Loucy (cell line): Measurements from ENCODE around the gene DOCK10.

Experiments used
- H2AFZ ChIP-seq: fragments of 200-600 bp; sonication (generic); 2 replicates; pipeline ENCODE4 v1.6.0; 2016; ENCODE audit warnings: antibody characterized with exemption, mild to moderate bottlenecking, low read length, moderate library complexity
- H3F3A ChIP-seq: fragments of 200-600 bp; 2 replicates; pipeline ENCODE4 v1.6.0; 2016; ENCODE audit warnings: antibody characterized with exemption, low read depth, mild to moderate bottlenecking
- H3K27me3 ChIP-seq: fragments of 200-600 bp; sonication (generic); 2 replicates; pipeline ENCODE4 v1.6.1; 2014; ENCODE audit warnings: low read length, mild to moderate bottlenecking; ENCODE audit not compliant: insufficient read depth, poor library complexity, severe bottlenecking
- H3K36me3 ChIP-seq: fragments of 200-600 bp; sonication (generic); 2 replicates; pipeline ENCODE4 v1.6.1; 2016; ENCODE audit warnings: low read length; ENCODE audit not compliant: insufficient read depth
- H3K4me1 ChIP-seq: fragments of 200-600 bp; sonication (generic); 2 replicates; pipeline ENCODE4 v1.5.1; 2014; ENCODE audit warnings: low read length, mild to moderate bottlenecking; ENCODE audit not compliant: insufficient read depth, poor library complexity, severe bottlenecking
- H3K4me2 ChIP-seq: fragments of 200-600 bp; sonication (generic); 2 replicates; pipeline ENCODE4 v1.6.0; 2014; ENCODE audit warnings: antibody characterized with exemption, low read length, low read depth, mild to moderate bottlenecking; ENCODE audit not compliant: poor library complexity, severe bottlenecking
- H3K4me3 ChIP-seq: fragments of 200-600 bp; sonication (generic); 2 replicates; pipeline ENCODE4 v1.5.1; 2014; ENCODE audit warnings: low read length, mild to moderate bottlenecking, mixed read lengths; ENCODE audit not compliant: poor library complexity, severe bottlenecking
- H3K79me2 ChIP-seq: fragments of 200-600 bp; sonication (generic); 2 replicates; pipeline ENCODE4 v1.6.1; 2014; ENCODE audit warnings: low read length; ENCODE audit not compliant: insufficient read depth
- H3K9ac ChIP-seq: fragments of 200-600 bp; sonication (generic); 2 replicates; pipeline ENCODE4 v1.6.0; 2014; ENCODE audit warnings: mild to moderate bottlenecking, low read depth, low read length, moderate library complexity; ENCODE audit not compliant: poor library complexity, severe bottlenecking
- H3K9me2 ChIP-seq: fragments of 200-600 bp; sonication (generic); replicated peaks from 2 replicates; pipeline ENCODE4 v1.6.1; 2016; ENCODE audit warnings: low read depth, low read length, mixed read lengths
- H3K9me3 ChIP-seq: fragments of 200-600 bp; sonication (generic); 2 replicates; pipeline ENCODE4 v1.6.1; 2014; ENCODE audit warnings: mild to moderate bottlenecking, antibody characterized with exemption, low read length, low read depth; ENCODE audit not compliant: insufficient read depth
- H4K20me1 ChIP-seq: fragments of 200-600 bp; sonication (generic); 2 replicates; pipeline ENCODE4 v1.6.0; 2014; ENCODE audit warnings: antibody characterized with exemption, low read length, mild to moderate bottlenecking; ENCODE audit not compliant: insufficient read depth, poor library complexity, severe bottlenecking
- EZH2phosphoT487 ChIP-seq: fragments of 200-600 bp; IDR thresholded peaks from 2 replicates; pipeline ENCODE4 v1.6.1; 2018; ENCODE audit warnings: antibody characterized with exemption, mild to moderate bottlenecking, moderate library complexity, borderline replicate concordance
- TF ChIP-seq, protein P1 (sequence below): fragments of 200-600 bp; sonication (generic); conservative IDR thresholded peaks from 2 replicates; pipeline ENCODE4 v1.5.1; 2014; ENCODE audit warnings: mild to moderate bottlenecking, antibody characterized with exemption, low read length

Gene DOCK10

DNA sequence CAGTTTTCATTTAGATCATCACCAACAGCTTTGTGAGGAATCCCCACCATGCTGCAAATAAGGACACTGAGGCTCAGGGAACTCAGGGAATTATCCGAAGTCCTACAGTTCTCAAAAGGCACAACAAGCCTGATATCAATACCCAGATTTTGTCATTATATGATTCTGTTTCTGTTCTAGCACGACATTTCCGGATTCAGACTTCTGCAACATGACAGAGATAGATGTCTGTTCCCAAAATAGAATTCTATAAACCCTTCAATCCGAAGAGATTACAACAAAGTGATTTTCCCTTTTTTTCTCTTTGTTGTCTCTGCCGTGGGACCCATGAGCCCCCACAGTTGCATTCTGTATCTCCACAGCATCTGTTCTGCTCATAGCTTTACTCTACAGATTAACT is 72.0 kb downstream of the DOCK10 start:
- Histone ChIP-seq H3K9me2 (no peaks in the 10 kb centered on the region), H3K4me2 (no peak overlapping the region), H3K9ac (no peak overlapping the region), H2AFZ (no peak overlapping the region), H3K4me3 (no peak overlapping the region), H3K27me3 (no peaks in the 10 kb centered on the region), H3K9me3 (no peaks in the 10 kb centered on the region), H3K79me2 (no peaks in the 10 kb centered on the region), H4K20me1 (no peaks in the 10 kb centered on the region), H3K4me1 (peaks cover 9% of the 10 kb centered on the region), H3K36me3 (no peaks in the 10 kb centered on the region), H3F3A (no peaks in the 10 kb centered on the region)
- TF ChIP-seq EZH2phosphoT487 = no peak
- TF ChIP-seq, protein P1, sequence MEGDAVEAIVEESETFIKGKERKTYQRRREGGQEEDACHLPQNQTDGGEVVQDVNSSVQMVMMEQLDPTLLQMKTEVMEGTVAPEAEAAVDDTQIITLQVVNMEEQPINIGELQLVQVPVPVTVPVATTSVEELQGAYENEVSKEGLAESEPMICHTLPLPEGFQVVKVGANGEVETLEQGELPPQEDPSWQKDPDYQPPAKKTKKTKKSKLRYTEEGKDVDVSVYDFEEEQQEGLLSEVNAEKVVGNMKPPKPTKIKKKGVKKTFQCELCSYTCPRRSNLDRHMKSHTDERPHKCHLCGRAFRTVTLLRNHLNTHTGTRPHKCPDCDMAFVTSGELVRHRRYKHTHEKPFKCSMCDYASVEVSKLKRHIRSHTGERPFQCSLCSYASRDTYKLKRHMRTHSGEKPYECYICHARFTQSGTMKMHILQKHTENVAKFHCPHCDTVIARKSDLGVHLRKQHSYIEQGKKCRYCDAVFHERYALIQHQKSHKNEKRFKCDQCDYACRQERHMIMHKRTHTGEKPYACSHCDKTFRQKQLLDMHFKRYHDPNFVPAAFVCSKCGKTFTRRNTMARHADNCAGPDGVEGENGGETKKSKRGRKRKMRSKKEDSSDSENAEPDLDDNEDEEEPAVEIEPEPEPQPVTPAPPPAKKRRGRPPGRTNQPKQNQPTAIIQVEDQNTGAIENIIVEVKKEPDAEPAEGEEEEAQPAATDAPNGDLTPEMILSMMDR = no peak

DNA sequence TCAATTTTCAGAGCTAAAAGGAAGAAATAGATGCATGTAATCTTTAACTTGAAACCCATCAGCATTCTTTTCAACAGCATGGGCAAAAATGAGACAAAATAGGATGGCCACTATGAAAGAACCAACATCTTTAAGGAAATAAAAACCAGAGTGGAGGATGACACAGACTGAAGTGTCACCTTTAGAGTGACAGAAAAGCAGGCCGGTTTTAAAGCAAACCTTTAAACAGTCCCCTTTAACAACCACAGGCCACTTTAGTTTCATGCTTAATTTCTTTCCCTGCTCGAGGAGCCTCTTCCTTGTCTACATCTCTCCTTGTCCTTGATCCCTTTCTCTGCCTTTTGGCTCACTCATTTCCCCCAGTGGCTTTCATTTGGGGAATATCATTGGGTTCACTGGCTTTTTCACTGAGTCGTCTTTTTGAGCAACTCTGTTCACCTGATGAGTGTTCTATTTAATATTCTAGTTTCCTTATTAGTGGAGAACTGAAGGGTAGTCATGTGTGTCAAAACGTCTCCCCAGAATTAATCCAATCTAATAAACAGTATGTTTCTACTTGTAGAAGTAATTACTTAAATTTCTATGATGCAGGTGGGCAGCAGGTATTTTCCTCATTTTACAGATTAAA is 72.5 kb downstream of the DOCK10 start:
- Histone ChIP-seq H3K4me3 (no peak overlapping the region), H3K9me3 (no peaks in the 10 kb centered on the region), H2AFZ (no peak overlapping the region), H3F3A (no peaks in the 10 kb centered on the region), H3K79me2 (no peaks in the 10 kb centered on the region), H3K4me1 (peaks cover 9% of the 10 kb centered on the region), H3K9me2 (no peaks in the 10 kb centered on the region), H4K20me1 (no peaks in the 10 kb centered on the region), H3K27me3 (no peaks in the 10 kb centered on the region), H3K4me2 (no peak overlapping the region), H3K9ac (no peak overlapping the region), H3K36me3 (no peaks in the 10 kb centered on the region)
- TF ChIP-seq EZH2phosphoT487 = no peak
- TF ChIP-seq, protein P1 = no peak

DNA sequence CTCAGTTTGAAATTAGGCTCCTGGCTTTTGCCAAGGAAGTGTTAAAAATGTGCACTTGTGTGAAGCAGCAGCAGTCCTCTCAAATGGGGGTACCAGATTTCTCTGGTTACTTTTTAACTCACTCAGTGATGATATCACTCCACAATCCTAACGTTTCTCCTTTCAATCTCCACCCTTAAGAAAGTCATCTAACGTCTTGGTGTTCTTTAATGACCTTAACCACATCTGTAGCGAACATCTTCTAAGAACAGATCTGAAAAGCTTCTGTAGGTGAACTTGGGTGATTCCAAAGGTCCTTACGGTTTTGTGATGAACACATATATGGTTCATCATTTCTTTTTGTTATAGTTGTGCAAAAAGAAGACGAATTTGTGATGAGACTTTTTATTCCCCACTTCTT is 73.2 kb downstream of the DOCK10 start:
- no peak overlapping the region for H3K4me3 ChIP-seq
- no peaks in the 10 kb centered on the region for H3K9me2 ChIP-seq
- no peak for TF ChIP-seq EZH2phosphoT487
- TF ChIP-seq, protein P1 = no peak
- no peaks in the 10 kb centered on the region for H3K79me2 ChIP-seq
- peaks cover 9% of the 10 kb centered on the region for H3K4me1 ChIP-seq
- H4K20me1 ChIP-seq = no peaks in the 10 kb centered on the region
- H3K27me3 ChIP-seq = no peaks in the 10 kb centered on the region
- H3K9me3 ChIP-seq = no peaks in the 10 kb centered on the region
- H3K36me3 ChIP-seq = no peaks in the 10 kb centered on the region
- H3K9ac ChIP-seq = no peak overlapping the region
- no peak overlapping the region for H3K4me2 ChIP-seq
- no peaks in the 10 kb centered on the region for H3F3A ChIP-seq
- no peak overlapping the region for H2AFZ ChIP-seq
